ENCODE data around the gene DPY19L1.

- no peak for TF ChIP-seq SUZ12 (IDR thresholded peaks at IDR 0.05)
- TF ChIP-seq FOXM1 (IDR thresholded peaks at IDR 0.05; ENCODE audit: borderline replicate concordance): no peak
- no peak for TF ChIP-seq BHLHE40 (IDR thresholded peaks at IDR 0.05; ENCODE audit: borderline replicate concordance)
- no peak for TF ChIP-seq ARNT (IDR thresholded peaks at IDR 0.05)
- TF ChIP-seq CTBP1 (IDR thresholded peaks at IDR 0.05; ENCODE audit: borderline replicate concordance): no peak
- no peak for TF ChIP-seq ELF4 (IDR thresholded peaks at IDR 0.05)
- TF ChIP-seq NFRKB (IDR thresholded peaks at IDR 0.05): no peak
- no peak for TF ChIP-seq SP1 (IDR thresholded peaks at IDR 0.05)
- TF ChIP-seq LEF1 (IDR thresholded peaks at IDR 0.05; ENCODE audit: borderline replicate concordance): no peak
- TF ChIP-seq FOXK2 (IDR thresholded peaks at IDR 0.05): no peak
- no peak for TF ChIP-seq HDGF (IDR thresholded peaks at IDR 0.05; ENCODE audit: borderline replicate concordance)
- TF ChIP-seq TARDBP (IDR thresholded peaks at IDR 0.05): no peak
- no peak for TF ChIP-seq FOXA1 (IDR thresholded peaks at IDR 0.05)
- TF ChIP-seq PKNOX1 (IDR thresholded peaks at IDR 0.05): no peak
These were observed 63.9 kb downstream of the DPY19L1 start for GRCh38 chr7:34973400-34973760.
